Measurements from ENCODE around the gene KRT2. TPM values are rescaled to one million over a fixed set of nuclear protein-coding genes. Genes with fewer than 3 reads are reported as not detected.

Gene KRT2
- total RNA-seq, 1 donor from 2014 or later, result not detected

DNA sequence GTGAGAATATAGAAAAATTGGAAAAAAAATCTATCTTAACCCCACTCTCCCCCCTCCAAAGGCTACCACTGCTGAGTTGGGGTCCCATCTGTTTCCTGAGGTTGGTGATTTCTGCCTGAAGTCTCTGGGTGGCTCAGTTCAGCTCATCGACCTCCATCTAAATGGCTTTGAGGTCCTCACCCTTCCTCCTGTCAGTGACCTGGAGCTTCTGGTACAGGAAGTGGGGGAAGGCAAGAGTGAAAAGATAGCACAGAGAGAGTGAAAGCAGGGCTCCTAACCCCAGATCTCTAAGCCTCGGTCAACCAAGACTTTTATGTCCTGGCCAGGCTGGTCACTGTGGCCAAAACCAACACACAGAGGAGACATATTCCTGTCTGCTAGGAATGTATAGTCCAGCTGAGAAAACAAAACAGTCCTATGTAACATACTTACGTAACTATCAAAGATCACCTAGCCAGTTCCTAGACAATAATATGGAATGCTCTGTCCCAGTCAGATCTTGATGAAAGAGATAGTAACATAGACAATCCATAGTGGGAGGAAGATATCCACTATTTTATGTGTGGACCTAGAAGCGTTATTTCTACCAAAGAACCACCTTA lies 21.3 kb downstream of the KRT2 start:
- TF ChIP-seq, protein P1, sequence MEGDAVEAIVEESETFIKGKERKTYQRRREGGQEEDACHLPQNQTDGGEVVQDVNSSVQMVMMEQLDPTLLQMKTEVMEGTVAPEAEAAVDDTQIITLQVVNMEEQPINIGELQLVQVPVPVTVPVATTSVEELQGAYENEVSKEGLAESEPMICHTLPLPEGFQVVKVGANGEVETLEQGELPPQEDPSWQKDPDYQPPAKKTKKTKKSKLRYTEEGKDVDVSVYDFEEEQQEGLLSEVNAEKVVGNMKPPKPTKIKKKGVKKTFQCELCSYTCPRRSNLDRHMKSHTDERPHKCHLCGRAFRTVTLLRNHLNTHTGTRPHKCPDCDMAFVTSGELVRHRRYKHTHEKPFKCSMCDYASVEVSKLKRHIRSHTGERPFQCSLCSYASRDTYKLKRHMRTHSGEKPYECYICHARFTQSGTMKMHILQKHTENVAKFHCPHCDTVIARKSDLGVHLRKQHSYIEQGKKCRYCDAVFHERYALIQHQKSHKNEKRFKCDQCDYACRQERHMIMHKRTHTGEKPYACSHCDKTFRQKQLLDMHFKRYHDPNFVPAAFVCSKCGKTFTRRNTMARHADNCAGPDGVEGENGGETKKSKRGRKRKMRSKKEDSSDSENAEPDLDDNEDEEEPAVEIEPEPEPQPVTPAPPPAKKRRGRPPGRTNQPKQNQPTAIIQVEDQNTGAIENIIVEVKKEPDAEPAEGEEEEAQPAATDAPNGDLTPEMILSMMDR (IDR thresholded peaks at IDR 0.05; ENCODE audit: insufficient read depth, low read length, severe bottlenecking), result no peak
- Histone ChIP-seq H3K27me3 (ENCODE audit: control insufficient read depth, insufficient read depth, low read length) (peaks cover 7% of the 10 kb centered on the region), H3K36me3 (ENCODE audit: control insufficient read depth, insufficient read depth, low read length) (no peaks in the 10 kb centered on the region), H3K4me3 (ENCODE audit: low read depth, low read length) (no peak overlapping the region)
- no peak for DNase-seq (ENCODE audit: low read depth)
- FAIRE-seq, result no peak

DNA sequence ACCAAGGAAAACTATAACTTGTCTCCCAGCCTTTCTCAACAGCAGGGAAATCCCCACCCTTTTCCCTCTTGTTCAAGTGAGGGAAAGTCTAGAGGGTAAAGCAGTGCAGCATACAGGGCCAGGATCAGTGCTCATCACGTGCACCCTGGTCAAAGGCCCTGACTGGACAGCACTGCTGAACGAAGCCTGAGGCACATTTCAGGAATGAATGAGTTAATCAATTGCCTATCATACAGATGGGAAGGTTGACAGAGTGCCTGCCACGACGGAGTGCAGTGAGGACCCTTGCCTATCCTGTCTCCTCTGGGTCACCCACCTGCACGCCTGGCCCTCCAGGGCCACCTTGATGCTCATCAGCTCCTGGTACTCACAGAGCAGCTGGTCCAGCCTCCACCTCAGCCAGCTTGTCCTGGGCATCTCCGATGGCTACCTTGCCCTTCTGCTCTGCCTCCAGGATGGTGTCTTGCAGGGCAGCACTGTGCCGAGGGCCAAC lies 22.0 kb downstream of the KRT2 start:
- Histone ChIP-seq H3K27me3 (ENCODE audit: control insufficient read depth, insufficient read depth, low read length) (peaks cover 7% of the 10 kb centered on the region), H3K36me3 (ENCODE audit: control insufficient read depth, insufficient read depth, low read length) (no peaks in the 10 kb centered on the region), H3K4me3 (ENCODE audit: low read depth, low read length) (no peak overlapping the region)
- DNase-seq (ENCODE audit: low read depth) (no peak), FAIRE-seq (no peak)
- TF ChIP-seq, protein P1 (IDR thresholded peaks at IDR 0.05; ENCODE audit: insufficient read depth, low read length, severe bottlenecking), result no peak

DNA sequence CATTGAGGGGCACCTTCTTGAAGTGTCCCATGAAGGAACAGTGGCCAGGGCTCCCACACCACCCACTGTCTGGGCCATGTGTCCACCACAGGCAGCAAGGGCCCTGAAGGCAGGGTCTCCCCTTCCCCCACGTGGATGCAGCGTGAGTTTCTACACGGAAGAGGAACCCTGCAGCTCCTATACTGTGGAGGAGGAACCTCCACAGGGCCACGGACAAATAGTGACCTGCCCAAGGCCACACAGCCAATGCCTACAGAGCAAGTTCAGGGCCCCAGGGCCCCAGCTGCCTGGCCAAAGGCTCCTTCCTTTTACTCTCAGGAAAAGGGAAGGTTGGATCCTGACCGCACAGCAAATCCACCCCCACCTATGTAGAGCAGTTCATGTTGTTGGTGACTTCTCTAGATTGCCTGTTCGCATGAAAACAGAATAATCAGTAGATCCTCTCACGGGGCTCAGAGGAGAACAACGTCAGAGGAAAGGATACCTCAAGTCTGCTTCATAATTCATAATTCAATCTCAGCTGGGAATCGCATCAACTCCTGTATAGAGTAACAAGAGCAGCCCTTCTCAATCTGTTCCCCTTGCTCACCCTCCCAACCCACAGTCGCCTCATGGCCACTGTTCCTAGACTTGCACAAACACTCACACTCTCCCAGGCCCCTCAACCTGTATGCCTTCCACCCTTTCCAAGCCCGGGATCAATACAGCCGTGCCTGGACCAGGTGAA lies 22.6 kb downstream of the KRT2 start:
- Histone ChIP-seq H3K4me3 (ENCODE audit: low read depth, low read length) (no peak overlapping the region), H3K27me3 (ENCODE audit: control insufficient read depth, insufficient read depth, low read length) (peaks cover 7% of the 10 kb centered on the region), H3K36me3 (ENCODE audit: control insufficient read depth, insufficient read depth, low read length) (no peaks in the 10 kb centered on the region)
- FAIRE-seq (no peak), DNase-seq (ENCODE audit: low read depth) (no peak)
- TF ChIP-seq, protein P1 (IDR thresholded peaks at IDR 0.05; ENCODE audit: insufficient read depth, low read length, severe bottlenecking), result no peak

DNA sequence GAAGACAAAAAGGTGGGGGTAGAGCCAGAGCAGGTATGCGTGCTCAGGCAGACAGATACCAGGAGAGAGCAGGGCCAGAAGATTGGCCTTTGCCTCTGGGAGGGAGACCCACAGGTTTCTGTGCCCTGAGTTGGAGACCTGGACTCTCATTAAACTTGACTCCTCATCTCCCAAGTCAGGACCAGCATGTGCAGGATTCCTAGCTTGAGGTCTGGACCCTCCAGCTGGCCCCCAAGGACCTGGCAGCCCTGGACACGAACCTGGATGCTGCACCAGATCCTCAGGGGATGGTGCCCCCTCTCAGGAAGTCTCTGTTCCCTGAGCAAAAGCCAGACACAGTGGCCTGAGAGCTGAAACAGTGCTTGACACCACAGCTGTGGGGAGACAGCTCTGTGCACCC lies 23.2 kb downstream of the KRT2 start:
- FAIRE-seq (no peak), DNase-seq (ENCODE audit: low read depth) (no peak)

DNA sequence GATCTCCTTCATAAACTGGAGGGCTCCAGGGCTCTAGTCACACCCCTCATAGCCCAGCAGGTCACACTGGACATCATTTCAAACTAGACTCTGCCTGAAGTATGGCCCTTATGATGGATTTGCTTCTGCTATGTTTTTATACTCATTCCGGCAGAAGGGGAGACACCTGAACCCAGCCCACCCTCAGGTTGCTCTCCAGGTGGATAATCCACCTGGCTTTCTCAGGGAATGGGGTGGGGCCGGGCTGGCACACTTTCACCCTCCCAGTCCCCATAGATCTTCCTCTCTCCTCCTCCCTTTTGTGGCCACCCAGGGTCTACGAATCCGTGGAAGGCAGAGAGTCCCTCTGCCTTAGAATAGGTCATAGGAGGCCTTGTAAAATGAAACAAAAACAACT lies 23.9 kb downstream of the KRT2 start:
- Histone ChIP-seq H3K36me3 (ENCODE audit: control insufficient read depth, insufficient read depth, low read length) (no peaks in the 10 kb centered on the region), H3K27me3 (ENCODE audit: control insufficient read depth, insufficient read depth, low read length) (peaks cover 5% of the 10 kb centered on the region), H3K4me3 (ENCODE audit: low read depth, low read length) (no peak overlapping the region)
- DNase-seq (ENCODE audit: low read depth) (no peak), FAIRE-seq (no peak)
- TF ChIP-seq, protein P1 (IDR thresholded peaks at IDR 0.05; ENCODE audit: insufficient read depth, low read length, severe bottlenecking), result no peak

More for the DNA sequence above, 23.2 kb downstream of the KRT2 start:
- peaks cover 7% of the 10 kb centered on the region for H3K27me3 ChIP-seq (ENCODE audit: control insufficient read depth, insufficient read depth, low read length)
- TF ChIP-seq, protein P1 (IDR thresholded peaks at IDR 0.05; ENCODE audit: insufficient read depth, low read length, severe bottlenecking), result no peak
- no peak overlapping the region for H3K4me3 ChIP-seq (ENCODE audit: low read depth, low read length)
- no peaks in the 10 kb centered on the region for H3K36me3 ChIP-seq (ENCODE audit: control insufficient read depth, insufficient read depth, low read length)

Measured in bronchial epithelial cell (primary cell).